Right ventricle myocardium inferior (tissue), 1 donor: ENCODE data around the gene NTSR1. TPM values are rescaled to one million over a fixed set of nuclear protein-coding genes. Genes with fewer than 3 reads are reported as not detected.

Experiments used
- ATAC-seq: fragments of 200-7000 bp; cut with Tn5 transposase; one replicate; pipeline ENCODE4 v1.9.1; 2020; ENCODE audit warnings: mild to moderate bottlenecking, moderate library complexity
- DNase-seq: peaks from one replicate; pipeline ENCODE4 v3.0.0; 2021; ENCODE audit errors: missing footprints
- intact Hi-C: fragments of 100-400 bp; cut with DNase I; formaldehyde crosslinking; loops from one replicate; pipeline ENCODE4 v1.11.0; 2022
- total RNA-seq: library from RNA; stranded (reverse); fragmentation: NEBNext Ultra II Directional; extraction: Animal tissue kit (Norgen Biotek cat#: 25700); gene quantifications from one replicate; pipeline ENCODE4 v1.2.1, GENCODE V29; 2021
- donor health status: DM: no; HTN: yes; CAD: no; lungs with severe emphysema.

The NTSR1 gene
- total RNA-seq, 1 donor from 2014 or later: not detected

GRCh38 chr20:62716941-62717310 lies 8.3 kb downstream of the NTSR1 start:
- DNase-seq: peak; percentile 25
- intact Hi-C loops: no loop called here
- ATAC-seq: no peak

GRCh38 chr20:62717933-62718332 lies 9.3 kb downstream of the NTSR1 start:
- DNase-seq (peak; percentile 63), ATAC-seq (no peak)
- intact Hi-C loops: no loop called here

- DNase-seq (no peak), ATAC-seq (no peak)
- intact Hi-C loops: no loop called here
Measured at GRCh38 chr20:62718546-62718945, 9.9 kb downstream of the NTSR1 start.

- ATAC-seq (no peak), DNase-seq (peak; percentile 2)
- intact Hi-C loops: no loop called here
Measured at GRCh38 chr20:62719250-62719935, 10.8 kb downstream of the NTSR1 start.

GRCh38 chr20:62721511-62722370 lies 13.1 kb downstream of the NTSR1 start:
- ATAC-seq (no peak), DNase-seq (no peak)
- intact Hi-C loops: no loop called here

GRCh38 chr20:62722627-62723026 lies 14.0 kb downstream of the NTSR1 start:
- ATAC-seq: no peak
- intact Hi-C loops: no loop called here

GRCh38 chr20:62723351-62723750 lies 14.7 kb downstream of the NTSR1 start:
- no peak for ATAC-seq
- intact Hi-C loops: no loop called here
- DNase-seq: peak; percentile 52

More at GRCh38 chr20:62722627-62723026, 14.0 kb downstream of the NTSR1 start:
- DNase-seq: no peak

GRCh38 chr20:62723768-62724450 lies 15.3 kb downstream of the NTSR1 start:
- ATAC-seq (no peak), DNase-seq (peak; percentile 40)
- intact Hi-C loops: no loop called here

- DNase-seq (peak; percentile 39), ATAC-seq (no peak)
- intact Hi-C loops: no loop called here
Measured at GRCh38 chr20:62724692-62725595, 16.3 kb downstream of the NTSR1 start.

GRCh38 chr20:62725596-62726268 lies 17.1 kb downstream of the NTSR1 start:
- peak; percentile 37 for DNase-seq
- intact Hi-C loops: no loop called here
- no peak for ATAC-seq

- intact Hi-C loops: no loop called here
- DNase-seq: peak; percentile 43
- no peak for ATAC-seq
Measured at GRCh38 chr20:62726276-62726675, 17.6 kb downstream of the NTSR1 start.

- ATAC-seq (no peak), DNase-seq (peak; percentile 20)
- intact Hi-C loops: no loop called here
Measured at GRCh38 chr20:62726716-62727583, 18.3 kb downstream of the NTSR1 start.

GRCh38 chr20:62727584-62728027 lies 19.0 kb downstream of the NTSR1 start:
- ATAC-seq (no peak), DNase-seq (peak; percentile 67)
- intact Hi-C loops: no loop called here

- DNase-seq: peak; percentile 67
- peak; percentile 16 for ATAC-seq
- intact Hi-C loops: no loop called here
Measured at GRCh38 chr20:62728028-62728780, 19.6 kb downstream of the NTSR1 start.

- ATAC-seq: no peak
- peak; percentile 37 for DNase-seq
- intact Hi-C loops: no loop called here
Measured at GRCh38 chr20:62728781-62729300, 20.2 kb downstream of the NTSR1 start.

GRCh38 chr20:62730481-62730880 lies 21.8 kb downstream of the NTSR1 start:
- DNase-seq: peak; percentile 11
- no peak for ATAC-seq
- intact Hi-C loops: no loop called here
